HG03097 (cell line): ENCODE results near the gene MAVS.

Experiments
- ATAC-seq: cut with Tn5 transposase; IDR thresholded peaks from one replicate; pipeline ENCODE4 v1.9.1; 2021; ENCODE audit not compliant: unreplicated experiment, low FRiP score

MAVS gene

GRCh38 chr20:3904857-3905256, 58.2 kb downstream of the MAVS start:
- no peak for ATAC-seq

DNA sequence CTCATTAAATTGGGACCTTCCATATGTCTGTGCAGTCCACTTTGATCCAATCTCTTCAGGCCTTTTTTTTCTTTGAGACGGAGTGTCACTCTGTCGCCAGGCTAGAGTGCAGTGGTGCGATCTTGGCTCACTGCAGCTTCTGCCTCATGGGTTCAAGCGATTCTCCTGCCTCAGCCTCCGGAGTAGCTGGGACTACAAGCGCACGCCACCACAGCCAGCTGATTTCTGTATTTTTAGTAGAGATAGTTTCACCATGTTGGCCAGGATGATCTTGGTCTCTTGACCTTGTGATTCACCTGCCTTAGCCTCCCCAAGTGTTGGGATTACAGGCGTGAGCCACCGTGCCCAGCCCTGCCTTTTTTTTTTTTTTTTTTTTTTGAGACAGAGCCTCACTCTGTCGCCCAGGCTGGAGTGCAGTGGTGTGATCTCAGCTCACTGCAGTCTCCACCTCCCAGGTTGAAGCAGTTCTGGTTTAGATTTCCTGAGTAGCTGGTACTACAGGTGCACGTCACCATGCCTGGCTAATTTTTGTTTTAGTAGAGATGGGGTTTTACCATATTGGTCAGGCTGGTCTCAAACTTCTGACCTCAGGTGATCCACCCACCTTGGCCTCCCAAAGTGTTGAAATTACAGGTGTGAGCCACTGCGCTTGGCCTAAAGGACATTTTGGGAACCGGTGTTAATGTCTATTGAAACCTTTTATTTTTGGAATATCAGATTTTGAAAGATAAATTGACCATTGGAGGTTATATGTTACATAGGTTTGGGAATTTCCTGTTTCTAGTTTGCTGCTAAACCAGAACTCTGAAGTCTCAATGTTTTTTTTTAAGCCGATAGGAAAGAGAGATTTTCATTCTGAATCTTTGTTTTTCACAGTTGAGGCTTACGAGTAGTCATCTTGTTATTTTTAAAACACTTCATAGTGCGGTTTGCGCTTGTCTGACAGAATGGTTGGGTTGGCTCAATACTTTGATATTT, 60.4 kb downstream of the MAVS start:
- ATAC-seq: peak; percentile 73

DNA sequence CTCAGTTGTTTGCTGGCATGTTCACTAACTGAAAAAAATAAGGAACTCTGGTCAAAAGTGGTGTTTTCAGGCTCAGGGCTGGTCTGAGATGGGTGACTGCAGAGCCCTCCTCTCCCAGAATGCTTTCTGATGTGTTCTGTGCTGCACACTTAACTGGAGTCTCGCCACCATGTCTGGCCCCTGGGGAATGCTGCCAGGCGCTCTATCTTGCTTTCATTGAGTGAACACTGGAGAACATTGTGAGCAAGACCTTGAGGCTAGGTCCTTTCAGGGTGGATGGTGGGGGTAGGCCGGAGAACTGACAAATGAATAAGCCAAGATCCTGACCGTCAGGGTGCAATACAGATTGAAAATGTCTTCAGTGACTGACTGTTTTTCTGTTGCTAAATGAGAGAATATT, 62.0 kb downstream of the MAVS start:
- ATAC-seq: no peak

GRCh38 chr20:3909952-3910366, 63.3 kb downstream of the MAVS start:
- ATAC-seq: no peak

DNA sequence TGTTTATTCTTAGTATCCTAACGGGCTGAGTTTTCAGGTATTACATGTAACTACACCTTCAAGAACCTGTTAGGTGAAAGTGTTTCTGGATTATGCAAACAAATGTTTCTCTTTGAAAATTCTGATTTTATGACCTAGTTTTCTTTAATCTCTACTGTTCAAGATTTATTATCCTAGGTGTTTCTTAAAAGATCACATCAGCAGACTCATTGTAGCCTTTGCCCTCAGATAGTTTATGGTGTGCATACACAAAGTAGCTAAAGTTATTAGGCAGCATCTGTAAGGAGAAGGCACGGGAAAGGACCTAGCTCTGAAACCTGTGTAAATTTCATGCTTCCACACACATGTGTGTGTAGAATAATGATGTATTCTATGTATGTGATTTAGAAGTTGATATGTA, 64.2 kb downstream of the MAVS start:
- no peak for ATAC-seq

GRCh38 chr20:3911956-3912355, 65.3 kb downstream of the MAVS start:
- ATAC-seq: no peak

DNA sequence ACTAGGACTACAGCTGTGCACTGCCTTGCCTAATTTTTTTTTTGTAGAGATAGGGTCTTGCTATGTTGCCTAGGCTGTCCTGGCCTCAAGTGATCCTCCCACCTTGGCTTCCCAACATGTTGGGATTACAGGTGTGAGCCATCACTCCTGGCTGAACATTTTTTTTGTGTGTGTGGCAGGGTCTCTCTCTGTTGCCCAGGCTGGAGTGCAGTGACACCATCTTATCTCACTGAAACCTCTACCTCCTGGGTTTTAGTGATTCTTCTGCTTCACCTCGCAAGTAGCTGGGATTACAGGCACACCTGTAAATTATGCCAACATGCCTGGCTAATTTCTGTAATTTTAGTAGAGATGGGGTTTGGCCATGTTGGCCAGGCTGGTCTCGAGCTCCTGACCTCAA, 67.8 kb downstream of the MAVS start:
- ATAC-seq: no peak

GRCh38 chr20:3915691-3916090, 69.1 kb downstream of the MAVS start:
- ATAC-seq: no peak

DNA sequence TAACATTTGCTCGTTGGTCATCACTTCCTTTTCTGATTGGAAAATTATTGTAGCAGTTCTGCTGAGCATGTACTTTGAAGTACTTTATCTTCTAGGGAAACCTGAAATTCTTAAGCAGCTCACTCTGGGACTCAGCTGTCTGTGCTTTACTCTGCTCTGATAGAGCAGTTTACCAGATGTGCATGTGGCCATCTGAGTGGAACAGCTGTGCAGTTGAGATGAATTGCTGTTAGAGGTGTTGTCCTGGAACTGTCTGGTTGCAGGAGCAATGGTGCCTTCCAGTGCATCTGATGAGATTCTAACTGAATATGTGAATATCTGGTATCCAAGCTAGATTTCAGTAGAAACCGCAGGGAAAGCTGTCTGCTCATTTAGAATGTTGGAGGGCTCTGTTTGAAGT, 69.7 kb downstream of the MAVS start:
- ATAC-seq: no peak

- no peak for ATAC-seq
These were observed 72.7 kb downstream of the MAVS start for GRCh38 chr20:3919352-3919751.

DNA sequence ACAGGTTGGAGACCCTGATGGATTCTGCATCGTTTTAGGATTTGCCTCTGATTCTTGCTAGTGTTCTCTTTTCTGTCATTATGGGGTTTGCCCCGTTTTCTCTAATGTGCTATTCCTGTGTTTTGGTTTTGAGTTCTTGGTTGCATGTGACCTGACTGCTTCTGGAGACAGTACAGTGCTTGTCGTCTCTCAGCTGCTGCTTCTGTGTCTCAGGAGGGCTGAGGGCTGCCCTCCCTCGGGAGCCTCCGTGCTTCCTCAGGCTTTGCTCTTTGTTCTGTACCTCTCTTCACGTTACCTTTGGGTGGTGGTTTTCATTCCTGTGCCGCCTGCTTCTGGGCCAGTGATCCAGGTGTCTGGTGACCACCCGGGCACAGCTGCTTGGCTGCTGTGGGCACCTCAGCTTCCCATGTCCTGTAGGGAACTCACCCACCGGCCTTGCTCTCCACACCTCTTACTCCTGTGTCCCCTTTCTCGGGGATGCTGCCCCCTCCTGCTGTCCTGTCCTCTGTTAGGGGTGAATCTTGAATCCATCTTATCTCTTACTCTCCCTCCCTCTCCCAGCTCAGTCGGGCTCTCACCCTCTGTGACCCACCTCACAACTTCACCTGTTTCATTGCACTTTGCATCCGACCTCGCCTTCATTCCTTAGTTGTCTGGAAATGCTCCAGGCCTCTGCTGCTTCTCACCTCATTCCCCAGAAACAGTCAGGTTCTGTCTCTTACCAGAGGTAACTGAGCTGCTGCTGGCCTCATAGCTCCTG, 75.8 kb downstream of the MAVS start:
- no peak for ATAC-seq

GRCh38 chr20:3922983-3923339, 76.3 kb downstream of the MAVS start:
- ATAC-seq: no peak

DNA sequence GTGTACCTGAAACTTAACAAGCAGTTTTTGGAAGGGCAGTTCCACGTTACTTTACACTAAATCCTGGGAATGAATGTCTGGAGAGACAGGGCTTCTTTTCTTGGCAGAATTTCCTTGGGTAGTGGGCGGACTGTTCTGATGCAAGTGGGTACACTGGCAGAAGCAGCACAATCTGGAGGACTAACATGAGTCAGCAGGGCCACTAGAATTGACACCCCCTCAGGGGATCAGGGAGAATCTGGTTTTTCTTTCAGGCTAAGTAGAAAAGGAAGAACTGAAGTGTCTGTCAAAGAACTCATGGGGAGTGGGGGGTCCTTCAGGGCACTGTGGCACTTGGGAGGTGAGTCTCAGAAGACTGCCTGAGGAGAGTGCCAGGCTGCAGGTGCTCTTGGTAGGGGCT, 77.2 kb downstream of the MAVS start:
- no peak for ATAC-seq

DNA sequence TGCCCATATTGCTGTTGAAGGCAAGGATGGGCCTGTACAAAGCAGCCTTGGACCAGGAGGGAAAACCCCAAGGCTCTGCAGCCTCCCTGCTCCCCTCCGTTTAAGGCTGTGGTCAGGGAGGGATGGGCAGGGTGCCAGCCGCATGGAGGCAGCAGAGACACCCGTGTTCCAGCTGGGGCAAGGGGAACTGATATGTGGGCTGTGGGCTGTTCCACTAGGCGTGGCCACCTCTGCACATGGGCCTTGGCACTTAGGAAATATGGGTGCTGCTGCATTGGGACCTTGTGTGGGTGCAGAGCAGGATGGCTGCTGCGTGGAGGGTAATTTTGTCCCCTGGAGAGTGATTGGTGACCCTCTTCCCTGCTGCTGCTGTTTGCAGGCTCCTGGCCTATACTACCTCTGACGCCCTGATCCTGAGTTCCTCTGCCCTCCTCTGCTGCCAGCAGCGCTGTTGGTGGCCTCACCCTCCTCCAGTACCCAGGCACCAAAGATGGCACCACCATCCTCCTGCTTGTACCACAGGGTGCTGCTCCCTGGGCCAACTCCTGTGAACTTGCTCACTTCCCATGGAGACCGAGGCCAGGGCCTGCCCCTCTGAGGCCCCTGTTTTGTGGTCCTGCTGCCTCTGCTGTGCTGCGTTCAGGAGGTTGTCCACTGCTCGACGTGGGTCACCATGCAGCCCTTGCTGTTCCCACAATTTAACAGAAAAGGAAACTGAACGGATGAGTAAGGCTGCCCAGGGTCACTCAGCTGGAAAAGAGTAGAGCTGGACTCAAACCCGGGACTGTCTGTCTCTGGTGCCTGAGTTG, 77.9 kb downstream of the MAVS start:
- ATAC-seq: no peak

DNA sequence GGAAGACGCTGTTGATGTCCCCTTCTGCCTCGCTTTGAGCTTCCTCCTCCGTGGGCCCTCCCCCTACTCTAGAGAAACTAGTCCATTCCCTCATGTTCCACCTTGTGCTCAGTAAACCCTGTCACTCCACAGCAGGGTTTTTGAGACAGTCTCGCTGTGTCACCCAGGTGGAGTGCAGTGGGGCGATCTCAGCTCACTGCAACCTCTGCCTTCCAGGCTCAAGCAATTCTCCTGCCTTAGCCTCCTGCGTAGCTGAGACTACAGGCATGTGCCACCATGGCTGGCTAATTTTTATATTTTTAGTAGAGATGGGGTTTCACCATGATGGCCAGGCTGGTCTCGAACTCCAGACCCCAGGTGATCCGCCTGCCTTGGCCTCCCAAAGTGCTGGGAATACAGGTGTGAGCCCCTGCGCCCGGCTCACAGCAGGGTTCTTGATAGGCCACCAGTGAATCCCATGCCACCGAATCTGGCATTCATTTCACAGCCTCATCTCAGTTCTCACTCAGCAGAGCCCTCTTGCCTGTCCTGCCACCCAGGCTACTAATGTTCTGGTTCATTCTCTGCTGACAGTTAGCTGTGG, 78.6 kb downstream of the MAVS start:
- ATAC-seq: no peak
